Kidney glomerular epithelial cell (primary cell): ENCODE data around the gene IKBKE.

Source experiments
- DNase-seq: peaks from one replicate; lab custom pipeline; 2025; lab: John Stamatoyannopoulos, UW

The IKBKE gene

DNA sequence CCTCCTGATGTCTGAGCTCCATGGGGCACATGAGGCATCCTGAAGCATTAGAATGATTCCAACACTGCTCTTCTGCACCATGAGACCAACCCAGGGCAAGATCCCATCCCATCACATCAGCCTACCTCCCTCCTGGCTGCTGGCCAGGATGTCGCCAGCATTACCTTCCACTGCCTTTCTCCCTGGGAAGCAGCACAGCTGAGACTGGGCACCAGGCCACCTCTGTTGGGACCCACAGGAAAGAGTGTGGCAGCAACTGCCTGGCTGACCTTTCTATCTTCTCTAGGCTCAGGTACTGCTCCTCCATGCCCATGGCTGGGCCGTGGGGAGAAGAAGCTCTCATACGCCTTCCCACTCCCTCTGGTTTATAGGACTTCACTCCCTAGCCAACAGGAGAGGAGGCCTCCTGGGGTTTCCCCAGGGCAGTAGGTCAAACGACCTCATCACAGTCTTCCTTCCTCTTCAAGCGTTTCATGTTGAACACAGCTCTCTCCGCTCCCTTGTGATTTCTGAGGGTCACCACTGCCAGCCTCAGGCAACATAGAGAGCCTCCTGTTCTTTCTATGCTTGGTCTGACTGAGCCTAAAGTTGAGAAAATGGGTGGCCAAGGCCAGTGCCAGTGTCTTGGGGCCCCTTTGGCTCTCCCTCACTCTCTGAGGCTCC is 26.0 kb downstream of the IKBKE start:
- no peak for DNase-seq

DNA sequence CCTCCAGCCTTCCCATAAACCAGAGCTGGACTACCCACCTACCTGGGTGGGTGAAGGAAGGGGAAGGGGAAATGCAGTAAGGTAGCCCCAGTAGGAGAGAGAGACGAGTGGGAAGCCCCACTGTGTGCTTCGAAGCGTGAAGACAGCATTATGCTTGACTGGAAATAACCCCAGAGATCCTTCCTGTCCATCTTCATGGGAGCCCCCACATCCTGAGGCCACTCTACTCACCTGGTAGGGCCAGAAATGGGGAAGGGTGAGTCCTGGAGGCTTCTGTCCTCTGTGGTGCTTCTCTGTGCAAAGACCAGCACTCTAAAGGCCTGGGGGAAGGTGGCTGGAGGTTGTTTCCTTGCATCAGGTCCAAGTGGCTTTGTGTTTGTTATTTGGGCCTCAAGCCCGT is 27.1 kb downstream of the IKBKE start:
- no peak for DNase-seq

DNA sequence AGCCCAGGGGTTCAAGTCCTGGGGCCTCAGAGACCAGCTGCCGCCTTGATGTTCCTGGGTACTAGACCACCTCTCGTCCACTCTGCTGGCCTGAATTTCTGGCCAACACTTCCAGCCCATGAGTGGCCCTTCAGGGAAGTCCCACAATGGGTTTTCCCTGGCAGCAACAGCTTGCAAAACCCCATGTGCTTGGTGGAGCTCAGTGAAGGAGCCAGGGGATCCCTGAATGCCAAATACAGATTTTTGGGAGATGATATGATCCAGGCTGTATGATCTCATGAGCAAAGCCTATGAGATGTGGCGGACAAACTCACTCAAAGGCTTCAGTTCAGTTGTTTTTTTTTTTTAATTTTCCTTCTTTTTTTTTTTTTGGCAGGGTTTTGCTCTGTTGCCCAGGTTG is 27.5 kb downstream of the IKBKE start:
- DNase-seq, result no peak

DNA sequence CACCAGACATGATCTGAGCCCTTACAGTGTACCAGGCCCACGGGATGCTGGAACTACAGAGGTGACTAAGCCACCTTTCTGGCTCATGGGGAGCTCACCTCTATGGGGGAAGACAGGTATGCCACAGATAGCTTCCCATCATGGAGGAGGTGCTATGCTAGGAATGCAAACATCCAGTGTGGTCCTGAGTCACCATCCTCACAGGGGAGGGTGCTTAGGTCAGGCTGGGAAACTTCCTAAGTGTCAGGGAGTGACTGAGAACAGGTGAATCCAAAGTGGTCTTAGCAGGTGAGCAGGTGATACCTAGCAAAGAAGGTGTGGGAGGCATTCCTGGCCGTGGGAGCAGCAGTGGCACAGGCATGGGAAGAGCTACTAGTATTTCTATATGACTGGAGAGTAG is 28.4 kb downstream of the IKBKE start:
- DNase-seq, result peak; percentile 57

DNA sequence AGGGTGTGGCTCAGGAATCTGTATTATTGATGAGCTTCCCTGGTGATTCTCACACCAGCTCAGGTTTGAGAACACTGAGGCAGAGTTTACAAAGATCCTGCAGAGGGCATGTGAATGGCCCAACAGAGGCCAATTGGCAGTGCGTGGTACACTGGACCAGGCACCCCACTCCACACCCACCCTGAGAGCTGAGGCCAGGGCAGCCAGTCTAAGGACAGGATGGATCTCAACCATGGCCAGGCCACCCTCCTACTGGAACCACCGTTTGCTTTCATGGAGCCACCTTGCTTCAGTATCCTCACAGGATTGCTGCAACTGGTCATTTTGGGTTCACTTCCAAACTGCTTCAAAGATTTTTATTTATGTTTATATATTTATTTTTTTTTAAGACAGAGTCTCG is 29.8 kb downstream of the IKBKE start:
- DNase-seq, result no peak

DNA sequence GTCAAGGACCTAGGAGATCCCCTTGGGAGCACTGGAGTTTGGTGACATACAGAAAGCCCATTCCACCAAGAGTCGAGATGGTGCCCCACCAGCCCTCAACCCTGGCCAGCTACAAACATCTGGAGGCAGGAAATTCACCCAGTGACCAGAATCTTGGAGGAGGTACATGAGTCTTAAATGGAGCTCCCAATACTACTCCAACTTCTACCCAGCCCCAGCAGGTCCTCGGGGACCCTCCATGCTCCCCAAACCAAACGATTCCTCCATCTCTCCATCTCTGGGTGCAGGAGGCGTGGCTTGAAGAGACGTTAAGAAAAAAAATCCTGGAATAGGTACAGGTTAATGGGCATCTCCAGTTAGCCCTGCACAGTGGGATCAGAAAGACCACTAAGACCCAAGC is 31.6 kb downstream of the IKBKE start:
- DNase-seq, result no peak

DNA sequence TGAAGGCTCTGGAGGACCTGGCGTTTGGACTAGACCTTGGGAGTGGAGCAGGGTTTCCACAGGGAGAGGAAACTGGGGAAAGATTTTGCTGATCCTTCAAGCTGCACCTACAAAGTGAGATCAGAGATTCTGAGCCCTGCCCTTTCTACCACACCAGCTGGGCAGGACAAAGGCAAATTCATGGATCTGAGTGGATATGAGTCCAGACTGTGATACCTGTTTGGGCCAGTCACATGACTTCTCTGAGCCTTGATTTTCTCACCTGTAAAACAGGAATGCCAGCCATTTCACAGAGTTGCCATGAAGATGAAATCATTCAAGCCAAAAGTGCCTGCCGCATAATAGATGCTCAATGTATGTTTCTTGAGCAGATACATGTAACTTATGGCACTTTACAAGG is 32.1 kb downstream of the IKBKE start:
- no peak for DNase-seq

DNA sequence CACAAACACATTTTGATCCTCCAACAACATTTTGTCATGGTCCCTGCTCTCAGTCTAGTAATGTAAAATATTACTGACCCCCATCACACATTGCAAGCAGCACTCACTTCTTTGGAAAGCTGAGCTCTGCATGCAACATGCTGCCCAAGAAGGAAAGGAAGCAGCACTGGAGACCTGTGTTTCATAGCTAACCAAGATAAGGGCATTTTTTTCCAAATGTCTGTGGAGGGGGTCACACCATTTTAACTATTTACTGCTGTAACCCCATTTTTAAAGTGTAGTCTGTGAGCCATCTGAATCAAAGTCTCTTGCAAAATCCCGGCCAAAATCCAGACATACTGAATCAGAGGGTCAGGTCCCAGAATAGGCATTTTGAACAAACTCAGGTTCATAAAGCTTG is 32.5 kb downstream of the IKBKE start:
- DNase-seq, result no peak

DNA sequence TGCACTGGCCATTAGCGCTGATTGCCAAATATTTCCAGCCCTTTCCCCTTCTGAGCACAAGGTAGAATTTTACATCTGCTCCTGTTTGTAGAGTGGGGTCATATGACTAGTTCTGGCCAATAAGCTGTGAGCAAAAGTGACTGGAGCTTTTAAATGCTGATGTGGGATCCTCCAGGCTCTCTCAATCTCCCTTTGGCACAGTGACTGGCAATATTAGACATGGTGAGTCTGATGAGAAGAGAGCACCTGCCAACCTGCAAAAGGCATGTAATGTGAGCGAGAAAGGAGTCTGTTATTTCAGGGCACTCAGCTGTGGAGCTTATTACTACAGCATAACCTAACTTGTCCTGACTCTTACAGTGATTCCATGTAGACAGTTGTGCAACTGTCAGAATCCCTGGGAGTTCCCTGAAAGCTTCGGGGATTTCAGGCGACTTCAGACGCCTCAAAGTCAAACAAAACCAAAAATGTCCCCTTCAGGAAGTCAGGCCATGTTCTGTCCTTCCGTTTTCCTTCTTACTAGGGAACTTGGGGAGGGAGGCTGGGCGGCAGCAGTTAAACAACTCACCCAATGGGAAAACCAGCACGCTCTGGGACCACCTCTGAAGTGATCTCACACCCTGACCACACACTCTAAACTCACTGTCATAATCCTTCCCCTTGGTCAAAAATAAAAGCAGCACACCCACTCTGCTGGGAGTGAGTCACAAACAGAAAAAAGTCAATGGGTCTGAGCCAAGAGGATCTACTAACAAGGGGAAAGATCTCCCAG is 33.5 kb downstream of the IKBKE start:
- DNase-seq, result peak; percentile 96

DNA sequence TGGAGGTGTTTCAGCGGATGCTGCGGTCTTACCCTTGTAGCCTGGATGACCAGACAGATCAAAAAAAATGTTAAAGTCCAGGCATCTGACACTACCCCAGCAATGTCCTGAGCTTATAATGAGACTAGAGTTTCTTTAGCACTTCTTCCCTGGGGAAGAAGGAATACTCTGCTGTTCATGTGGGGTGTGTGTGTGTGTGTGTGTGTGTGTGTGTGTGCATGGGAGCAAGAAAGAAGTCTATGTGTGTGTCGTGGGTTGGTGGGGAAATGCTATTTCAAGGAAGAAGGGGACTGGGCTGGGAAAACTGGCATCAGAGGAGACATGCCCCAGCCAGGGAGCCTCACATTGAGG is 34.1 kb downstream of the IKBKE start:
- no peak for DNase-seq

DNA sequence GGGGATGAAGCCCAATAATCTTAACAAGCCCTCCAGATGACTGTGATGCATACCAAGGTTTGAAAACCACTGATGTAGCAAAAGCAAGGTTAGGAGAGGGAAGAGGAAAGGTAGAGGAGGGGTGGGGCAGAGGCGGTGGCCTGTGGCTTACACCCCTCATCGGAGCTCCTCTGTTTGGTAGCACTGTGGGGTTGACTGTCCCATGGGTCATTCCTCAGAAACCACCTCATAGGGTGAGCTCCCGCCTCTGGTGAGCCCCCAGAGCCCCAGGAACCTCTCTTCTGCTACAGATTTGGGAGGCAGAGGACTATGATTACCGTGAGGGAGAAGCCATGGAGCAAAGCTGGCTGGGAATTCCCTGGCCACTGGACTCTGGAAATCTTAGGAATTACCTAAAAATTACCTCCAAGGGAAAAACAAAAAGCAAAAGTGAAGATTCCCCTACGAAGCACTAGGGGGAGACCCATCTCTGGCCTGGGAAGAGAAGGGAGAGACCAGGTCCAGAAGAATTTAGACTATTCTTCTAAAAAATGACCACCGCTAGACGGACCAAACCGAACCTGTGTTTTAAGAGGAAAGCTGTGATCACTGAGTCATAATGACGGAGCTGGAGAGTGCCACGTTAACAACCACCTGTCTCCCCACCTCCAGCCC is 35.6 kb downstream of the IKBKE start:
- DNase-seq, result no peak

DNA sequence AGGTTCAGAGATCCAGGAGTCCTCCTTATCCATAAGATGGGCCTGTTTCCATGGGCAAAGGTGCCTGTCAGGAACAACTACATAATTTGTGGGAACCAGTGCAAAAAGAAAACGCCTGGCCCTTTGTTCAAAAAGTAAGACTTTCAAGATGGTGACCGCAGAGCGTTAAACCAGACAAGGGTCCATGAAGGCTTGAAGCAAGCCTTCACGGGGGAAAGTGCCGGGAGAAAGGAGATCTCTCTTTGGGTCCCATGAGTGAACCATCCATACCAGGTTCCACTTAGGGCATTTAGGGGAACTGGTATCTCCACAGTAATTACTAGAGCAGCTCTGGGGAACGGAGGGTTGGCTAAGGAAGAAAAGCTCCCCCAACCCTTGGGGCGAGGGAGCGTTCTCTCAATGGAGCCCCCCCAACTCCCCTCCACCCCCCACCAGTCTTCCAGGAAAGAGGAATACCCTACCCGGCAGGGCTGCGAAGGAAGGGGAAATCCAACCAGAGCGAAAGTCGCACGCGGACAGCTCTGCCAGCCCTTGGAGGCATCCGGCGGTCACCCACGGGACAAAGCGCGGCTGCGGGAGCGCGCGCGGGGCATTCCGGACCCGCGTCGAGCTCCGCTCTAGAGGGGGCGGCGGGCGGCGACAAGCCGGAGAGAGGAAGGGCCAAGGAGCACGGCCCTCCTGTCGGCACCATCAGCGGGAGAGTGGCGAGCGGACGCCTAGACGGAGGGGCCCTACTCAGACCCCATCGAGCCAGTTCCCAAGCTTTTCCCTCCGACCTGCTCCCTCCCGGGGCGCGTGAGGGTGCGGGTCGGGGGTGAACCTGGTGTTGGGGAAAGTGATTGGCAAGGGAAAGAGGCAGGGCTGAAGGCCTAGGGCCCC is 36.4 kb downstream of the IKBKE start:
- DNase-seq, result no peak

DNA sequence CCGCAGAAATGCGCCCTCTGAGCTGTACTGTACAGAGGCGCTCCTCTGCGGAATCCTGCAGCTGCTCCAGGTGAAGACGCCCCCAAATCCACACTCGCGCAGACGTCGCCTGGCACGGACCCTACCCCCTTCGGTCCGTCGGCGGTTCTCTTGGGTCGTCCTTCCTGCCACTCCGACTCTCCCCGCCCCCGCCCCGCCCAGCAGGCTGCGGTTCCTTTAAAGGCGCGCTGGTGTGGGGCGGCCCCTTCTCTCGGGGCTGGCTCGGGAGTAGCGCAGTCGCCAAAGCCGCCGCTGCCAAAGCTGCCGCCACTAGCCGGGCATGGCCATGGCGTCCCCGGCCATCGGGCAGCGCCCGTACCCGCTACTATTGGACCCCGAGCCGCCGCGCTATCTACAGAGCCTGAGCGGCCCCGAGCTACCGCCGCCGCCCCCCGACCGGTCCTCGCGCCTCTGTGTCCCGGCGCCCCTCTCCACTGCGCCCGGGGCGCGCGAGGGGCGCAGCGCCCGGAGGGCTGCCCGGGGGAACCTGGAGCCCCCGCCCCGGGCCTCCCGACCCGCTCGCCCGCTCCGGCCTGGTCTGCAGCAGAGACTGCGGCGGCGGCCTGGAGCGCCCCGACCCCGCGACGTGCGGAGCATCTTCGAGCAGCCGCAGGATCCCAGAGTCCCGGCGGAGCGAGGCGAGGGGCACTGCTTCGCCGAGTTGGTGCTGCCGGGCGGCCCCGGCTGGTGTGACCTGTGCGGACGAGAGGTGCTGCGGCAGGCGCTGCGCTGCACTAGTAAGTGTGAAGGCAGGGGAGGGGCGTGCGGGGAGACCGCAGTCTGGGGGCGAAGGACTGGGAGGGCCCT is 37.2 kb downstream of the IKBKE start, which contains the start of gene RASSF5:
Gene RASSF5, plus strand, starts transcription at position 248 of the 846 bp plus-strand sequence. Its CDS starts 72 bp downstream, at position 320.
- peak; percentile 52 for DNase-seq

DNA sequence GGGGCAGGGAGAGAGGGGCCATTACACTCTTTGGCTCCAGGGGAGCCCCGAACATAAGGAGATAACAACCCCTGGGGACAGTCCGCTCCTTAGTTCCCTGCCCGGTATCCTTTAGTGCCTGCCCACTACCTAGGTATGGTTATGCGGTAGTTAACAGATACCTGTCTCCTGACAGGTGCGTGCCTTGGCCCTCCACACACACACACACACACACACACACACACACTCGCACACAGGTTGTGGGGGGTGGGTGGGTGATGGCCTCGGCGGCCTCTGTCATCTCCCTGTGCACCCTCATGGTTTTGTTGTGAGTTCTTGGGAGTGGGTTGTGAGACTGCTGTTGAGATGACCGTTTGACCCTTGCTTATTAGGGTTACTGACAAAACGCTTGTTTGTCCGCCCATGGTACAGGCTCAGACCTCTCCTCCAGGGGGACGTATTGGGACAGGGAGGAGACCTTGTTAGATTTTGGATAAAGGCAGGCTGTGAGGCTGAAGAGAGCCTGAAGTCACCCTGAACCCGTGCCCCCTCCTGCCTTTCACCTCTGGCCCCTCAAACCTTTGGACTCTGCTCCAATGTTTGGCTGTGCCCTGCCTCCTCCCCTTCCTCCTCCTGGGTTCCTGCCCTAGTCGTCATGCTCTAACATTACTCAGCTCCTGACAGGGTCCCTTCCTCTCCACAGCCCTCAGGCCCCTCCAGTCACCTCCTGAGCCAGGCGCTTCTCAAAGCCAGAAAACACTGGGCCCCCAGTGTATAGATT is 38.0 kb downstream of the IKBKE start:
- DNase-seq, result no peak

DNA sequence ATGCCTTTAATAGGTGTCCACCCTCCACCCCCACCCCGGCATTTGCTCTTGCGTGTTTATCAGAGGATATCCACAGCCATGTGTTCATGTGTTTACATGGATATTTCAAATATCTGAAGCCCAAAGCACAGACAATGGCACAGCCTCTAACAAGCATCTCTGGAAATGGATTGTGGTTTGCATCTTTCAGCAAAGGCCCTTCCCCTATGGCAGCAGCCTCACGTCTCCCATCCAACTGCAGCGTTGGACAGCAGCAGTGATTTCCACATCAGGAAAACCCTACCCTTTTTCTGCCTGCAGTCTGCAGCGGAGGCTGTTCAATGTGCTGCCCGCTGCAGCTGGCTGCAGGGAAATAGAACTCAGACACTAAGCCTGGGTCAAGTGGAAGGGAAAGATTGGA is 38.7 kb downstream of the IKBKE start:
- DNase-seq, result no peak

DNA sequence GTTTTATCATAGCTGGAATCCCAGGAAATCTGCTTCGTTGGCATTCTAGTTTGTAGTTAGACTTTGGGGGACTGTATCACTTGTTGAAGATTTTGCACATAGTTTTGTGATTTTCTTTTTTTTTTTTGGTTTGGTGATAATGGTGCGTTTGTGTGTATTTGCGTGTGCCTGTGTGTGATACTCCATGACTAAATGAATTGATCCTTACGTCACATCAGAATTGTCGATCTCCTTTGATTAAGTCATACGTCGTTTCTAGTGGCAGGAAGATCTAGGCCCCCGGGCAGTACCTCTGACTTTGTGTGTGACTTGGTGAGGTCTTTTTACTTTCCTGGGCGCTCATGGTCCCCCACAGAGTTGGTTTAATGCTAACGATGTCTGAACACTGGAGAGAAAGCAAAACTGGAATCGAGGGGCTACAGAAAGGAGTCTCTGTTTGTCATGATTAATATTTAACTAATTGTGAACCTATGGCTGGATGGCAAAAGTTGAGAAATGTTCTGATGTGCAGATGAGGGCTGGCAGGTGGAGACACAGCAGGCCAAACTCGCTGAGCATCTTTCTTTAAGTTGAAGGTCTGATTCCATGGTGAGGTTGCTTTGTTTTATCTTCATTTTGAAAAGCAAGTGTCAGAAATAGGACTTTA is 39.5 kb downstream of the IKBKE start:
- no peak for DNase-seq

DNA sequence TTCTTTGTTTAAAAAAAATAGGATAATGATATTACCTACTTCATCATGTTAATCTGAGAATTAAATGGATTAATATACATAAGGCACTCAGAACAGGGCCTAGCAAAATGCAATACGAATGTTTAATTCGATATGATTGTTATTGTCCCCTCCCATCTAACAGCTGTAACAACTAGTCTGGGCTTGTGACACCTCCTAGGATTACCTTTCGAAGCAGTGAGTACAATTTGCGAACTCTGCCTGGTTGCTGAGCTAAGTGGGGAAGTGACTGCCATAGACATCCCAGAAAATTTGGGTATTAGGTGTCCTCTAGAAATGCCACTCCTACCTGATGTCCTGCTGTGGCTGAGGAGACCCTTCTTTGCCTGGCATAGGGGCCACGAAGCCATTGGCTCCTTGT is 40.1 kb downstream of the IKBKE start:
- no peak for DNase-seq

DNA sequence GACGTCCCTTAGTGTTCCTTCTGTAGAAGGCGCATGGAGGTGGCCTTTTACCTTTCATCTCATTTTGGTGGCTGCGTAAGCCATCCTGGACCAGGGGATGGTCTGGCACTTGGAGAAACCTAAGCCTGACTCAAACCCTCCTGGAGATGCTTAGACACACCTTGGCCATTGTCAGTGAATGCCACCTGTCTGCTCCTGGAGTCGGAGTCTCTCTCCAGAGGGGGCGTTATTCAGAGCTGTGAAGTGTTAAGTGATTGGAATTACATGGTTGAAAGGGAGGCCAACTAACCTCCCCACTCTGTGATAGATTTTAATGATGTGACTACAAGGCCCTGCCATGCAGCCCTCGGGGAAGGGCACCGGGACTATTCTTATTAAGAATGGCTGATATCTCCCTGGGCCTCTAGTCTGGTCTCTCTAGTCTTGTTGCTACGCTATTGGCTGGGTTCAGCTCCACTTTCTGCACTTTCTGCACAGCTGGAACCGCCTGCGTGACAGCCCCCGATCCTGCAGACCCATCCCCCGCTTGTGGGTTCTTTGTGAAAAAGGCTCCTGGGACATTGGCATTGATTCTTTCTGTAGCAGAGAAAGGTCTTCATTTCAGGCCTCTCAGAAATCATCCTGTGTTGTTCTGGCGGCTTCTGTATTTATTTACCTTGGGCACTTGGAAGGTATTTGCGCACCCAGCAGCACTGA is 41.2 kb downstream of the IKBKE start:
- DNase-seq, result no peak

DNA sequence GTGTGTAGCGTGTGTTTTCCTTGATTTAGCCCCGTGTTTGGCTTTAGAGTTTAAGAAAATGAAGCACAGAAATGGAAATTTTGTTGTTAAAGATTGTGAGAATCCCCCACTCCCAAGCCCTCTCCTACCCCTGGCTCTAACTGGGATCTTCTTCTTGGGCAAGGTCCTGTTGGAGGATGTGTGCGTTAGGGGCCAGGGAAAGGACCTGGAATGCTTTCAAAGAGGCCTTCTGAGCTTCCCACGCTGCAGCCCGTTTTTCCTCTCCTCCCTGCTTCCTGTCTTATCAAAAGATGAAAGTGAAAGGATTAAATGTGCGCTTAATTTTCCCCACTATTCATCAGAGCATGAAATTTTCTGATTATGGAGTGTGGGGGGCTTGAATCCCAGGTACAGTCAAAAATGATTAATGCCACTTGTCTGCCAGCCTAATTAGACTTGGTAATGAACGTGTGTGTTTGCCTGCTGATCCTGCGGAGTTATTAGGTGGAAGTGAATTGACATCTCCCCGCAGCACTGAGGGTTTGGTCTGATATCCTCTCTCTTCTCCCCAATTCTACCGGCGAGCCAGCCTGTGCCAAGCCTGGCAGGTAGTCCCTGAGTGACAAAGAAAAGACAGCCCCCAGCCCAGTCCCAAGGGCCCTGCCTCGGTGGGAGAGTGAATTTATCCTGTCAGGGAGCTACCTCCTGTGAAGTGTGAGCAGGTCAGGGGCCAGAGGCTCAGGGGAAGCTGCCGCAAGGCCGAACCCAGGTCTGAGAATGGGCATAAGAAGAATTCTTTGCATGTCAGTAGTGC is 42.0 kb downstream of the IKBKE start:
- DNase-seq, result no peak
